Activated effector memory CD4-positive, alpha-beta T cell treated with Interleukin-2 at 50 U/mL for 16 hours (primary cell): ENCODE data around the gene MYL12A.
A peak's percentile ranks its signal among the peaks of the same experiment; 100 is the strongest.
"Not testable (repeated sequence)": the region's sequence is repeated elsewhere in the genome, so short reads cannot be mapped to it uniquely, and the experiment has no call there.

Experiments used
- DNase-seq: peaks from one replicate; pipeline ENCODE4 v3.0.0-alpha.2; 2020

The MYL12A gene

DNA sequence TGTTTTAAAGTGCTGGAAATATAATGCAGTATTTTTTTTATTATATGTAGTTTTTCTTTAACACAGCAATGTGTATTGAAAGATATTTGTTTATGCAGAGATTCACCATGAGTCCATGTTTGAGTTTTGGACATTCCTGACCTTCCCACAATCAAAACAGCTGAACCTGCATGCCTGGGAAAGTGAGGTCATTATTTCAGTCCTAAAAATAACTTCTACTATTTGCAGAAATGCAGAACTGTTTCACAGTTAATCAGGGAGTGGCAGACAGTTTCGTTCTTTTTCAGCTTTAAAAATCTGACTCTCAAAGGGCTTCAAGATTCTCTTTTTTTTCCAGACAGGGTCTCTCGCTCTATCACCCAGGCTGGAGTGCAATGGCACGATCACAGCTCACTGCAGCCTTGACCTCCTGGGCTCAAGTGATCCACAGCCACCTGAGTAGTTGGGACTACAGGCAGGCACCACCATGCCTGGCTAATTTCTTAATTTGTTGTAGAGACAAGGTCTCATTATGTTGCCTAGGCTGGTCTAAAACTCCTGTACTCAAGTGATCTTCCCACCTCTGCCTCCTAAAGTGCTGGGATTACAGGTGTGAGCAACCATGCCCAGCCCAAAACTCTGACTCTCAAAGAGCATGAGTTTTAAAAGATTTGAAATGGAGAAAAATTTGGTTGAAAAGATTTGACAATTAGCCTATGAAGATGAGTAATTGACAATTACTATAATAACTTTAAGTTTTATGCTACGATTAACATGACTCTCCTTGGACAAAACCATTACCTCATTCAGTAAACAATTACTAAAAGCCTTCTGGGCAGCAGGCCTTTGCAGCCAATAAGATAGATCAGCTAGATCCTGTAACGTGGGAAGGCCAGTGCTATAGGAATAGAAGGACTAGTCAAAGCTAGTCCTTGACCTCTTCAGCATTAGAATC, 9.4 kb downstream of the MYL12A start:
- no peak for DNase-seq

DNA sequence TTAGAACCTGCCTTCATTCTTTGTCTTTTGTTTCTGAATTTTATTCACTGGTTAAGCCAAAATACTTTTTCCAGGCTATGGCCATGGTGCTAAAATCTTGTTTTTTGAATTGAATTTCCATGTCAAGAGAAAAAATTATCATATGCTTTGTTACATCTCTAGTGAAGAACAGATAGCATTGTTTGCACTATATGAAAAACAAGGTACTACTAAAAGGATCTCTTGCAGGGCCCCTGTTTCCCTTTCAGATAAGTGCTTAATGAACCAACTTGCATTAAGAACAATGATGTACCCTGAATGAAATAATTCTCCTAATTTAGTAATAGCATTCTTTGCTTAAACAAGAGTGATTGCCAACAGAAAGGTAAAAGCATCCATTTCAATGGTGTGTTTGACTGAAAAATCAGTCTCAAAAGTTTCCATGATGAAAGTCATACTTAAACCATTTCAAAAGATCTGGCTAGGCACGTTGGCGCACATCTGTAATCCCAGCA, 10.1 kb downstream of the MYL12A start:
- DNase-seq = no peak

DNA sequence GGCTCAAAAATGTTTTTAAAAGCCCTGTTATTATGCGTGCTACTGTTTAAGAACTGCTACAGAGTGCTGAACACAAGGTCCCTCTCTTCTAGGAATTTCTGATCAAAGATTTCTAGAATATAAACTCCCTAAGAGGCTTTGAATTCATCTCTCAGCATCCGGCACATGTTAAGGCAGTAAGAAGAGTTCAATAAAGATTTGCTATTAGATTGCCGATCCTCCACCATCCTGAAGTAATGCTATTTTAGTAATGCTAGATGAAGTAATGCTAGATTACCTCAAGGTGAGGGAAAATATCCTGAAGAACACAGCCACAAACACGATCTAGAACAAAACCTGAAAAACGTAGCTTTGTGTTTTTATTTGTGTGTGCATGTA, 13.4 kb downstream of the MYL12A start:
- DNase-seq = no peak

DNA sequence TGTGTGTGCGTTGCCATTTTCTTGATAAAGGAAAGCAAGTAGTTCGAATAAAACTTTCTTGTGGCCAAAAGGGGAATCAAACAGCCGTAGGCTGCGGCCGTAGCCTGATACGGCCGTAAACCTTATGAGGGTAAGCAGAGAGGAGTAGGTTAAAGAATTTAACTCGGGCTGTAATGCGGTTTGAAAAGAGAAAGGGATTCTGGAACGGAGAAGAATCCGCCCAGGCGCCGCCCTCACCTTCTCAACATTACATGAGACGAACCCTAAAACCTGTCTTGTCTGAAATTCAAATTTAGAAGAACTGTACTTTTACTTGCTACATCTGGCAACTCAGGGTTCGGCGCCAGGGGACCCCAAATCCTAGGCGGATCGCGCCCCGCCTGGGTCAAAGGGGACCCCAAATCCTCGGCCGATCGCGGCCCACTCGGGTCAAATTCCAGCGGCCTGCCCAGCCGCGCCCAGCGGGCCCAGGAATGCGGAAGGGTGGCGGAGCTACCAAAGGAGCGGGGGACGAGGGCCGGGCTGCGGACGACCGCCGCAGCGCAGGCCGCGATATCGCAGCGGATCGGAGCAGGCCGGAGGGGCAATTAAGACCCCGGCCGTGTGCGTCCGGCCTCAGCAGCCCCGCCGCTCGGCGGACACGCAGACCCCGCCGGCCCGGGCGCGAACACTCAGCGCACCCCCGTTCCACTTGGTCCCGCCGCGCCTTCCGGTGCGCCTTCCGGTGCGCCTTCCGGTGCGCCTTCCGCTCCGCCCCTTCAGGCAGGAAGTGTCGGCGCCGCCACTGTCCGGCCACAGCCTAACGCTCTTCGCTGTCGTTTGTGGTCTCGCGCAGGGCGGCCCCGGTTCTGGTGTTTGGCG, 14.0 kb downstream of the MYL12A start, which contains the start of gene MYL12B:
Gene MYL12B (plus strand): TSS at position 761 of the 861 bp plus-strand sequence. CDS start 10,766 bp downstream, outside the sequence.
- DNase-seq = peak; percentile 75

DNA sequence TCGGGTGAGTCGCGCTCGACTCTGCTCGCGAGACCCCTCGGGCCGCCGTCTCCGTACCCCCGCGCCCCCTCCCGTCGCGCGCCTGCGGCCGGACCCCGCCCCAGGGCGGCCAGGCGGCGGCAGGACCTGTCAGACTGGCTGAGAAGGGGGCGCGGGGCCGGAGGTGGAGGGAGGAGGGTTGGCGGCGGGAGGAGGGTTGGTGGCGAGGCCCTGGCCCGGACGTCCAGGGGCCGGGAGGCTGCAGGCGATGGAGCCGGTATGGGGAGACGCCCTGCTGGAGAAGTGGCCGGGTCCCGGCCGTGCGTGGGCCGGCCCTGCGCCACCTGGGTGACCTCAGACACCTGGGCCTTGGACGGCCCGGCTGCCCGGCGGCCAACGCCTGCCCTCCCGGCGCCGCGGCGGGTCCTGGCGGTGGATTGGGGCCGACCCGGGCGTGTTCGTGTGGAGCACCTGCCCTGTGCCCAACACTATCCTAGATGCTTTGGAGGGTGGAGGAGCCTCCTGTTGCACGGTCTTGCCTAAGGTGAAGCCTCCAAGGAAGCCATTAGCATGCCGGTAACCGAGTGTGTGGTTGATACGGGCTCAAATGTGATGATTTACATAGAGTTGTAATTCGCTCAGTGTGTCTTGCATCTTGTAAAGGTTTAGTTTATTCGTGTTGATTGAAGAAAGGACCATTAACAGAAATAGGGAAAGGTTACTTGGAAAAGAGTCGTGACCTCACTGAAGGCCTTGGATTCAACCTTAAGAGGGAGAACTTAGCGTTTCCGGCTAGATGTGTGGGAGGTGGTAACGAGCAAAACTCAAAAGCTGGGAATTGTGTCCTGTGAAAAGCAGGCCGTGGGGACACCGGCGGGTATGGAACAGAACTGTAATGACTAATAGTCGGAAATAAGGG, 14.9 kb downstream of the MYL12A start:
- peak; percentile 30 for DNase-seq

GRCh38 chr18:3263132-3263700, 15.6 kb downstream of the MYL12A start:
- no peak for DNase-seq

DNA sequence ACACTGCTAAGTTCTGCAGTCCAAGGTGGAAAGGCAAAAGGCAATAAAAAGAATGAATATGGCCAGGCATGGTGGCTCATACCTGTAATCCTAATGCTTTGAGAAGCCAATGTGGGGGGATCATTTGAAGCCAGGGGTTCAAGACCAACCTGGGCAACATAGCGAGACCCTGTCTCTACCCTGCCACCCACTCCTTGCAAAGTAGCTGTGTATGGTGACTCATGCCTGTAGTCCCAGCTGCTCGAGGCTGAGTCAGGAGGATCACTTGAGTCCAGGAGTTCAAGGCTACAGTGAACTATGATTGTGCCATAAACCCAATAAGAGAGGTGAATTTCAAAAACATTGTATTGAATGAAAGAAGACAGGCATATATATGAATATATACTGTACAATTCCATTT, 16.8 kb downstream of the MYL12A start:
- no peak for DNase-seq

- DNase-seq = no peak
These were observed 18.0 kb downstream of the MYL12A start for GRCh38 chr18:3265564-3266033.

- DNase-seq = no peak
These were observed 18.5 kb downstream of the MYL12A start for GRCh38 chr18:3266062-3266608.

DNA sequence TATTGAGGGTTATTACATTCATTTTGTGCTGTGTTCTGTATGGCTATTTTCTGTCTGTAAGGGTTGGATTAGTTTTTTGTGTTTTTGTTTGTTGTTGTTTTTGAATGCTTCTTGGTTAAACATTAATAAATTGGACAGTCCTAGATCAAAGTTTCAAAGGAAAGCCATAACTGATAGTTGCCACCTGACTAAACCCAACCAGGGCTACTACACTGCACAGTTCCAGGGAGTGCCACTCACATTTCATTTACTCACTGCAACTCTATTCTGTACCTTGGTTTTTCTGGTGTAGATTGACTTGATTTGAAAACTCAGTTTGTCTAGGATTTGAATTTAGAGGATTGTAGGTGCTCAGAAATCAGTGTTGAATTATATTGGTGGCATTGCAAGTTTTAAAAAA, 20.7 kb downstream of the MYL12A start:
- no peak for DNase-seq

DNA sequence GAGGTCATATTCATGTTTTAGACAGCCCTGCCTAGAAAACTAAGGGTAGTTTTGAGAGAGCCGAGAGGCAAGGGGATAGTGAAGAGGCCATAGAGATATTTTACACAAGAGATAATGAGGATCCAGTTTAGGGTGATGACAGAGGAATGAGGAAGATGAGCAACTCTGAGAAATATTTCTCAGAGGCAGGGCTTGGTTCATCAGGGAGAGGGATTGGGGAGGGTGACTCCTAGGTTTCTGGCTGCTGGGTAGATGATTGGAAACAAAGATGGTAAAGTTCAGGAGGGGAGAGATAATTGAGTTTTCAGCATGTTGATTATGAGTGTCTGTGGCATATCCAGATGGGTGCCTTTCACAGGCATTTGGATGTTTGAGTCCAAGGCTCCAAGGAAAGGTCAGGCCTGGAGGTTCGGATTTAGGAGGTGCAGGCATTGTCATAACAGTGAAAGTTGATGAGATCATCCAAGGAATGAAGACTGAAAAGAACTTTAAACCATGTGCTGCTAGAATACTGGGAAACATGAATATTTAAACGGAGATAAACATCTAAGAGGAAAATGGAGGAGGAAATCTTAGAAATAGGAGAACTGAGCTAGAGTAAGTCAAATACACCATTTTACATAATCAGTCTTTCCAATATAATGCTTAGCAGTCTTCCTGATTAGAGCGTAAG, 21.8 kb downstream of the MYL12A start:
- no peak for DNase-seq

GRCh38 chr18:3269914-3270299, 22.3 kb downstream of the MYL12A start:
- DNase-seq = no peak

DNA sequence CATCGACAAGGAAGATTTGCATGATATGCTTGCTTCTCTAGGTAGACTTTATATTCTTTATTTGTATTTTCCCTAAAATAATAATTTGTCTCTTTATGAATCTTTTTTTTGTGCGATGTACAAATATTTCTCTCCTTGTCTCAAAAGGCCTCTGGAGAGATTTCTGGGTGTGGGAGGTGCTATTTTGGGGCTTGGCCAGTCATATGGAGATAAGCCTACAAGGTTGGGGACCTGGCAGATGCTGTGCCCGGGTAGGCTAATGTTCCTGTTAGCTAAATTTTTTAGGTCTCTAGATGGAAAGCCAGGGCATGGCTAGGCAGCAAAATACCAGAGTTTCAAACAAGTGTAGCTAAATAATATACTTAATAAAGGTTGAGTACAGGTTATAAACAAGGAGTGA, 25.4 kb downstream of the MYL12A start:
- DNase-seq = no peak

- not testable (repeated sequence) for DNase-seq
These were observed 30.1 kb downstream of the MYL12A start for GRCh38 chr18:3277643-3278213.

GRCh38 chr18:3279201-3280185, 31.9 kb downstream of the MYL12A start:
- no peak for DNase-seq

- no peak for DNase-seq
These were observed 34.1 kb downstream of the MYL12A start for GRCh38 chr18:3281456-3282400.

- no peak for DNase-seq
These were observed 35.8 kb downstream of the MYL12A start for GRCh38 chr18:3283253-3283863.

DNA sequence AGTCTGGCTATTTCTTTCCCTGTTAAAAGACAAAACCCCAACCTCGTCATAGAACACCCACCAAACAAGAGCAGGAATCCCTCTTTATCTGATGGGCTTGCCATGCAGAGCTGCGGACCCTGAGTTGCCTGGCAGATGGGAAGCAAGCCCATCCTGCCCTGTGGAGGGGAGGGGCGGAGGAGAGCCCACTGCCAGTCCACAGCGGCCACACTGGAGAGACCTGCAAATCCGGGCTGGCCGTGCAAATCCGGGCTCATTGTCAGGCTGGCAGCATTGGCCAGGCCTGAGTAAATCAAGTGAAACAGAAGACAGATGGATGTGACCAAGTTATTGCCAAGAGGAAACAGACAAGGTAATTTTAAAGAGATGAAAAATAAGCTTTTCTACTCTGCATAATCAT, 36.3 kb downstream of the MYL12A start:
- no peak for DNase-seq
